PC-9 (cell line): ENCODE data around the gene ATXN7. TPM values are rescaled to one million over a fixed set of nuclear protein-coding genes. Genes with fewer than 3 reads are reported as not detected.

Source experiments
- BruUV-seq: library from RNA; stranded (reverse); fragments of 400-500 nt; replicated peaks from 2 replicates; lab custom pipeline; 2021; lab: Mats Ljungman, UMichigan
- CTCF ChIA-PET: fragments of 300-600 bp; sonication (Branson Sonifier 250); formaldehyde crosslinking; loops from one replicate; lab custom pipeline; 2022; ENCODE audit warnings: antibody characterized with exemption; lab: Charles Lee
- POLR2A ChIA-PET: fragments of 300-600 bp; sonication (Branson Sonifier 250); formaldehyde crosslinking; loops from one replicate; lab custom pipeline; 2022; ENCODE audit warnings: antibody characterized with exemption; ENCODE audit not compliant: unreplicated experiment; lab: Charles Lee
- DNase-seq, 2 experiments: peaks; one replicate each; pipeline versions ENCODE4 v3.0.0 to v3.0.0-alpha.2; 2015 to 2022; ENCODE audit warnings: mixed read lengths in 1 of 2
- H2AFZ ChIP-seq: fragments of 200-600 bp; sonication (generic); 2 replicates; pipeline ENCODE4 v1.8.1; 2017; ENCODE audit warnings: antibody characterized with exemption
- H3F3A ChIP-seq: fragments of 200-600 bp; sonication (generic); 2 replicates; pipeline ENCODE4 v1.8.1; 2017; ENCODE audit warnings: antibody characterized with exemption, mild to moderate bottlenecking, low read depth; ENCODE audit not compliant: insufficient read depth
- H3K27ac ChIP-seq: fragments of 200-600 bp; sonication (generic); 2 replicates; pipeline ENCODE4 v1.6.1; 2016; ENCODE audit warnings: mixed run types
- H3K27me3 ChIP-seq: fragments of 200-600 bp; sonication (generic); 2 replicates; pipeline ENCODE4 v1.6.1; 2016; ENCODE audit warnings: low read depth, mixed run types; ENCODE audit not compliant: insufficient read depth
- H3K36me3 ChIP-seq: fragments of 200-600 bp; sonication (generic); 2 replicates; pipeline ENCODE4 v1.6.1; 2016; ENCODE audit warnings: low read depth, mixed run types
- H3K4me1 ChIP-seq: fragments of 200-600 bp; sonication (generic); replicated peaks from 2 replicates; pipeline ENCODE4 v1.6.1; 2016; ENCODE audit warnings: mixed run types; ENCODE audit not compliant: insufficient read depth
- H3K4me2 ChIP-seq: fragments of 200-600 bp; sonication (generic); 2 replicates; pipeline ENCODE4 v1.6.1; 2017; ENCODE audit warnings: mixed run types
- H3K4me3 ChIP-seq: fragments of 200-600 bp; sonication (generic); 2 replicates; pipeline ENCODE4 v1.6.1; 2016; ENCODE audit warnings: mixed run types
- H3K79me2 ChIP-seq: fragments of 200-600 bp; sonication (generic); 2 replicates; pipeline ENCODE4 v1.6.1; 2017; ENCODE audit warnings: low read depth, mixed run types
- H3K9me2 ChIP-seq: fragments of 200-600 bp; sonication (generic); 2 replicates; pipeline ENCODE4 v1.8.1; 2017; ENCODE audit warnings: mild to moderate bottlenecking; ENCODE audit not compliant: insufficient read depth
- H3K9me3 ChIP-seq: fragments of 200-600 bp; sonication (generic); 2 replicates; pipeline ENCODE4 v1.8.1; 2016; ENCODE audit warnings: low read depth; ENCODE audit not compliant: insufficient read depth
- H4K20me1 ChIP-seq: fragments of 200-600 bp; sonication (generic); 2 replicates; pipeline ENCODE4 v1.8.1; 2017; ENCODE audit not compliant: insufficient read depth
- EZH2 ChIP-seq: fragments of 200-600 bp; sonication (generic); IDR thresholded peaks from 2 replicates; pipeline ENCODE4 v1.8.0; 2017; ENCODE audit warnings: antibody characterized with exemption, low read depth
- intact Hi-C: fragments of 100-400 bp; cut with micrococcal nuclease; formaldehyde crosslinking; loops from one replicate; pipeline ENCODE4 v1.10.0; 2022; ENCODE audit not compliant: unreplicated experiment
- total RNA-seq: library from RNA; stranded (reverse); gene quantifications from 2 replicates; pipeline ENCODE4 v1.2.3, GENCODE V29; 2021
- TF ChIP-seq, protein P1 (sequence below): fragments of 200-600 bp; sonication (generic); conservative IDR thresholded peaks from 2 replicates; pipeline ENCODE4 v1.6.1; 2017; ENCODE audit warnings: mixed run types, antibody characterized with exemption, mild to moderate bottlenecking, moderate library complexity

The ATXN7 gene
- total RNA-seq, 1 experiment from 2014 or later = 27.7 TPM

DNA sequence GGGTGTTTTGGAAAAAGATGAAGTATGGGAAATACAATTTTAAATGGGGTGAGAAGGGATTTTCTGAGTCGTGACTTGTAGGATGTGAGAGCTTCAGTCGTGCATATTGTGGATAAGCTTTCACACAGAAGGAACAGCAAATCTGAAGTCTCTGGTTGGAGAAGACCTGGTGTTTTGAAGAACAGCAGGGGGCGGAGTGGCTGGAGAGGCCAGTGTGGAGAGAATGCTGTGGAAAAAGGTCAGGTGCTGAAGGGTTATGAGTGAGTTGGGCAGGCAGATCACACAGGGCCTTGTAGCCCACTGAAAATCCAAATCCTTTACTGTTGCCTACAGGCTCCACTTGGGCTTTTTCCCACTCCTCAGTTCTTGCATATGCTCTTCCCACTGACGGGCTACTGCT, 62.6 kb downstream of the ATXN7 start:
- no peak overlapping the region for H3K27ac ChIP-seq
- BruUV-seq = no TSS peak
- intact Hi-C loops = no loop called here
- no peaks in the 10 kb centered on the region for H3K9me3 ChIP-seq
- H3K4me2 ChIP-seq = no peak overlapping the region
- H4K20me1 ChIP-seq = peaks cover 3% of the 10 kb centered on the region; the same call in 1 of the 2 replicates
- ChIA-PET CTCF (no interaction called here), POLR2A (no interaction called here)
- no peak for DNase-seq
- H2AFZ ChIP-seq = no peak overlapping the region
- TF ChIP-seq EZH2 = no peak
- TF ChIP-seq, protein P1, sequence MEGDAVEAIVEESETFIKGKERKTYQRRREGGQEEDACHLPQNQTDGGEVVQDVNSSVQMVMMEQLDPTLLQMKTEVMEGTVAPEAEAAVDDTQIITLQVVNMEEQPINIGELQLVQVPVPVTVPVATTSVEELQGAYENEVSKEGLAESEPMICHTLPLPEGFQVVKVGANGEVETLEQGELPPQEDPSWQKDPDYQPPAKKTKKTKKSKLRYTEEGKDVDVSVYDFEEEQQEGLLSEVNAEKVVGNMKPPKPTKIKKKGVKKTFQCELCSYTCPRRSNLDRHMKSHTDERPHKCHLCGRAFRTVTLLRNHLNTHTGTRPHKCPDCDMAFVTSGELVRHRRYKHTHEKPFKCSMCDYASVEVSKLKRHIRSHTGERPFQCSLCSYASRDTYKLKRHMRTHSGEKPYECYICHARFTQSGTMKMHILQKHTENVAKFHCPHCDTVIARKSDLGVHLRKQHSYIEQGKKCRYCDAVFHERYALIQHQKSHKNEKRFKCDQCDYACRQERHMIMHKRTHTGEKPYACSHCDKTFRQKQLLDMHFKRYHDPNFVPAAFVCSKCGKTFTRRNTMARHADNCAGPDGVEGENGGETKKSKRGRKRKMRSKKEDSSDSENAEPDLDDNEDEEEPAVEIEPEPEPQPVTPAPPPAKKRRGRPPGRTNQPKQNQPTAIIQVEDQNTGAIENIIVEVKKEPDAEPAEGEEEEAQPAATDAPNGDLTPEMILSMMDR = no peak
- no peaks in the 10 kb centered on the region for H3K36me3 ChIP-seq
- H3K4me3 ChIP-seq = no peak overlapping the region
- H3K9me2 ChIP-seq = no peaks in the 10 kb centered on the region
- no peaks in the 10 kb centered on the region for H3K4me1 ChIP-seq
- no peaks in the 10 kb centered on the region for H3F3A ChIP-seq
- 0 out of 2 replicates have a peak, but pooled peaks cover 4% of the 10 kb centered on the region for H3K79me2 ChIP-seq
- H3K27me3 ChIP-seq = no peaks in the 10 kb centered on the region

DNA sequence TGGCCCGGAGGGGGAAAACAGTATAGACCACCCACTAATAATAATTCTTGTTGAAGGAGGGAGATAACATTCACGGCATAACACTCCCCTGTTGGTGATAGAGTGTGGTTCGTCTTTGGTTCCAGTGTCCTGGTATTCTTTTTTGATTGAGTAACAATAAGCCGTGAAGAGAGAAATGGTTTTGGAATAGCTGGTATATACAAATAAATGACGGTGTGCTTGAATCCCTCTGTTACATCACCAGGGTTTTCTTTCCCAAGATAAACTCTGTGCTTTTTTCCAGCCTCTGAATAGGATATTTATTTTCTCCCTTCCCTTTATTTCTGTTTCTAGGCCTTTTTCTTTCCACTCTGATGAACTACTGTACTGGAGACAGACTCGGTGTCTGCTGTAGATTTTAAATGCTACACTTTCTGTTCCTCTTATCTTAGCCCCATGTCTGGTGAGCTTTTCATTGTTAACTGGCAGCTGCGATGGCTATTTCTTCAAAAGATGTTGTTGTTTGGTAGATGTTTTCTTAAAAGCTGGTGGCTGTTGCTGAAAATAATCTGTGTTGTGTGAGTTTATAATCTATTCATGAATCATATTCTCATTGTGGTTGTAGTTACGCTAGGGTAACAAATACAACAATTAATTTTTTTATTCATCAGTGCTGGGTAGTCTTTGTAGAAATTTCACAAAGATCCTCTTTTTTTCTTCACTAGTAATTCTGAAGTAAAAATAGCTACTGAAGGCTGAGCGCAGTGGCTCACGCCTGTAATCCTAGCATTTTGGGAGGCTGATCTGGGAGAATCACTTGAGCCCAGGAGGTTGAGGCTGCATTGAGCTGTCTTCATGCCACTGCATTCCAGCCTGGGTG, 64.0 kb downstream of the ATXN7 start:
- no peaks in the 10 kb centered on the region; the same call in 1 of the 2 replicates for H3K79me2 ChIP-seq
- H3K4me2 ChIP-seq = no peak overlapping the region
- no peak overlapping the region for H3K4me3 ChIP-seq
- no peaks in the 10 kb centered on the region for H3K9me3 ChIP-seq
- no peaks in the 10 kb centered on the region for H3K27me3 ChIP-seq
- no TSS peak for BruUV-seq
- DNase-seq = no peak
- CTCF ChIA-PET = no interaction called here
- H3K27ac ChIP-seq = no peak overlapping the region
- H3K9me2 ChIP-seq = no peaks in the 10 kb centered on the region
- no peaks in the 10 kb centered on the region for H3K4me1 ChIP-seq
- H2AFZ ChIP-seq = no peak overlapping the region
- intact Hi-C loops = no loop called here
- POLR2A ChIA-PET = no interaction called here
- H3K36me3 ChIP-seq = no peaks in the 10 kb centered on the region
- H3F3A ChIP-seq = no peaks in the 10 kb centered on the region
- TF ChIP-seq, protein P1 = no peak
- no peak for TF ChIP-seq EZH2
- H4K20me1 ChIP-seq = peaks cover 8% of the 10 kb centered on the region; the same call in 1 of the 2 replicates

DNA sequence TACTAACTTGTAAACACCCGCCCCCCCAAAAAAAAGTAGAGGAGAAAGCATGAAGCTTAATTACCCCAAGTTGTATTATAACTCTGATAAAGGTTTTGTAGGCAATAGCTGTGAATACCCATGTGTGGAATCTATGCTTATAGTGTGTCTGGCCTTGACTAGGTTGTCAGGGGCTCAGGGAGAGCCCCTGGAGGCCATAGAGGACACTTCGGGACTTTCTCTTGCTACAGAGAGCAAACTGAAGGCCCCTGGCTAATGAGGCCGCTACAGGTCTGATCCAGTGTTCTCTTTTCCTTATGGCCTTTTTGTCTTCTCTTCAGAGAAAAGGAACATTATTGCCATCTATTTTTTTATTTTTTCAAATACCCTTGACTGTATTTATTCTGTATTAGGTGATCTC, 67.6 kb downstream of the ATXN7 start:
- H3K79me2 ChIP-seq = peaks cover 20% of the 10 kb centered on the region
- DNase-seq = no peak
- H3K4me2 ChIP-seq = no peak overlapping the region

More for the DNA sequence above, 67.6 kb downstream of the ATXN7 start:
- CTCF ChIA-PET = no interaction called here
- BruUV-seq = no TSS peak
- POLR2A ChIA-PET = no interaction called here
- Histone ChIP-seq H3F3A (no peaks in the 10 kb centered on the region; the same call in 1 of the 2 replicates), H3K9me2 (no peaks in the 10 kb centered on the region), H3K27ac (no peak overlapping the region), H3K27me3 (no peaks in the 10 kb centered on the region), H3K9me3 (no peaks in the 10 kb centered on the region), H3K4me3 (no peak overlapping the region), H3K4me1 (peaks cover 5% of the 10 kb centered on the region), H3K36me3 (no peaks in the 10 kb centered on the region), H4K20me1 (peaks cover 22% of the 10 kb centered on the region), H2AFZ (no peak overlapping the region)
- TF ChIP-seq, protein P1 = no peak
- no peak for TF ChIP-seq EZH2
- intact Hi-C loops = no loop called here
